GM06990 (cell line): ENCODE results near the gene TPRA1.
"Not testable (repeated sequence)": the region's sequence is repeated elsewhere in the genome, so short reads cannot be mapped to it uniquely, and the experiment has no call there.

Experiments
- DNase-seq: peaks from one replicate; pipeline ENCODE4 v3.0.0-alpha.2; 2011; ENCODE audit not compliant: insufficient read length; ENCODE audit errors: extremely low read depth
- H3K27me3 ChIP-seq: replicated peaks from 2 replicates; pipeline ENCODE4 v1.6.0; 2011; ENCODE audit warnings: low read length; ENCODE audit not compliant: control insufficient read depth, insufficient read depth
- H3K36me3 ChIP-seq: 2 replicates; pipeline ENCODE4 v1.5.1; 2011; ENCODE audit warnings: low read length; ENCODE audit not compliant: control insufficient read depth, insufficient read depth
- H3K4me3 ChIP-seq: replicated peaks from 2 replicates; pipeline ENCODE4 v1.5.1; 2011; ENCODE audit warnings: low read depth, mild to moderate bottlenecking, control low read depth, low read length
- TF ChIP-seq, protein P1 (sequence below): IDR thresholded peaks from 2 replicates; pipeline ENCODE4 v1.5.1; 2011; ENCODE audit warnings: low read length, control low read depth, mild to moderate bottlenecking, inconsistent platforms; ENCODE audit not compliant: insufficient read depth, poor library complexity, severe bottlenecking

The TPRA1 gene

GRCh38 chr3:127606981-127607595 is 16.6 kb upstream of the TPRA1 start:
- Histone ChIP-seq H3K4me3 (no peak overlapping the region), H3K27me3 (no peaks in the 10 kb centered on the region), H3K36me3 (peaks cover 47% of the 10 kb centered on the region)
- DNase-seq = no peak
- TF ChIP-seq, protein P1, sequence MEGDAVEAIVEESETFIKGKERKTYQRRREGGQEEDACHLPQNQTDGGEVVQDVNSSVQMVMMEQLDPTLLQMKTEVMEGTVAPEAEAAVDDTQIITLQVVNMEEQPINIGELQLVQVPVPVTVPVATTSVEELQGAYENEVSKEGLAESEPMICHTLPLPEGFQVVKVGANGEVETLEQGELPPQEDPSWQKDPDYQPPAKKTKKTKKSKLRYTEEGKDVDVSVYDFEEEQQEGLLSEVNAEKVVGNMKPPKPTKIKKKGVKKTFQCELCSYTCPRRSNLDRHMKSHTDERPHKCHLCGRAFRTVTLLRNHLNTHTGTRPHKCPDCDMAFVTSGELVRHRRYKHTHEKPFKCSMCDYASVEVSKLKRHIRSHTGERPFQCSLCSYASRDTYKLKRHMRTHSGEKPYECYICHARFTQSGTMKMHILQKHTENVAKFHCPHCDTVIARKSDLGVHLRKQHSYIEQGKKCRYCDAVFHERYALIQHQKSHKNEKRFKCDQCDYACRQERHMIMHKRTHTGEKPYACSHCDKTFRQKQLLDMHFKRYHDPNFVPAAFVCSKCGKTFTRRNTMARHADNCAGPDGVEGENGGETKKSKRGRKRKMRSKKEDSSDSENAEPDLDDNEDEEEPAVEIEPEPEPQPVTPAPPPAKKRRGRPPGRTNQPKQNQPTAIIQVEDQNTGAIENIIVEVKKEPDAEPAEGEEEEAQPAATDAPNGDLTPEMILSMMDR = no peak

DNA sequence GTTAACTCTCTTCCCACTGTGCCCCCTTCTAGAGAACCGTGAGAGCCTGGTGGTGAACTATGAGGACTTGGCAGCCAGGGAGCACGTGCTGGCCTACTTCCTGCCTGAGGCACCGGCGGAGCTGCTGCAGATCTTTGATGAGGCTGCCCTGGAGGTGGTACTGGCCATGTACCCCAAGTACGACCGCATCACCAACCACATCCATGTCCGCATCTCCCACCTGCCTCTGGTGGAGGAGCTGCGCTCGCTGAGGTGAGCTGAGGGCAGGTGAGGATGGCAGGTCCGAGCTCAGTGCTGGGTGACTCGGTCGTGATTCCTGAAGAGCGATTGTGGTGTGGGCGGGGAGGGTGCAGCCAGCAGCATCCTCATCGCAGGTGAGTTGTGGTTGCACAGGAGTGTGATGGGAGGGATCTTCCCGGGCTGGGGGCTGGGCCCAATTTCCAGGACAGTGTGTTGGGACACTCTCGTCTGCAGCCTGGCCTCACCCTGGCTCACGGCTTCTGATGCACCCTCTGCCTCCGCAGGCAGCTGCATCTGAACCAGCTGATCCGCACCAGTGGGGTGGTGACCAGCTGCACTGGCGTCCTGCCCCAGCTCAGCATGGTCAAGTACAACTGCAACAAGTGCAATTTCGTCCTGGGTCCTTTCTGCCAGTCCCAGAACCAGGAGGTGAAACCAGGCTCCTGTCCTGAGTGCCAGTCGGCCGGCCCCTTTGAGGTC is 15.7 kb upstream of the TPRA1 start:
- no peak overlapping the region for H3K4me3 ChIP-seq
- DNase-seq = no peak
- no peaks in the 10 kb centered on the region for H3K27me3 ChIP-seq
- peaks cover 47% of the 10 kb centered on the region for H3K36me3 ChIP-seq
- TF ChIP-seq, protein P1 = no peak

DNA sequence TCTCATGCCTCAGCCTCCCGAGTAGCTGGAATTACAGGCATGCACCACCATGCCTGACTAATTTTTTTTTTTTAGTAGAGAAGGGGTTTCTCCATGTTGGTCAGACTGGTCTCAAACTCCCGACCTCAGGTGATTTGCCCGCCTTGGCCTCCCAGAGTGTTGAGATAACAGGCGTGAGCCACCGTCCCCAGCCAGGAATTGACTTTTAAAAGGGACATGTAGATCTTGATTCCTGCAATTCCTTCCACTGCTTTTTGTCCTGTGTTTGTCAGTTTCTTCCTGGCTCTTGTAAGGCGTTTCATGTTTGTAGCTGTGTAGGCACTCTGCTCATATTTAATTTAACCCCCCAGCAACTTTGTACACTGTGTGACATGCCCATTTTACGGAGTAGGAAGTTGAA is 15.0 kb upstream of the TPRA1 start:
- H3K27me3 ChIP-seq, H3K4me3 ChIP-seq, DNase-seq: not testable (repeated sequence)
- H3K36me3 ChIP-seq = peaks cover 43% of the 10 kb centered on the region

DNA sequence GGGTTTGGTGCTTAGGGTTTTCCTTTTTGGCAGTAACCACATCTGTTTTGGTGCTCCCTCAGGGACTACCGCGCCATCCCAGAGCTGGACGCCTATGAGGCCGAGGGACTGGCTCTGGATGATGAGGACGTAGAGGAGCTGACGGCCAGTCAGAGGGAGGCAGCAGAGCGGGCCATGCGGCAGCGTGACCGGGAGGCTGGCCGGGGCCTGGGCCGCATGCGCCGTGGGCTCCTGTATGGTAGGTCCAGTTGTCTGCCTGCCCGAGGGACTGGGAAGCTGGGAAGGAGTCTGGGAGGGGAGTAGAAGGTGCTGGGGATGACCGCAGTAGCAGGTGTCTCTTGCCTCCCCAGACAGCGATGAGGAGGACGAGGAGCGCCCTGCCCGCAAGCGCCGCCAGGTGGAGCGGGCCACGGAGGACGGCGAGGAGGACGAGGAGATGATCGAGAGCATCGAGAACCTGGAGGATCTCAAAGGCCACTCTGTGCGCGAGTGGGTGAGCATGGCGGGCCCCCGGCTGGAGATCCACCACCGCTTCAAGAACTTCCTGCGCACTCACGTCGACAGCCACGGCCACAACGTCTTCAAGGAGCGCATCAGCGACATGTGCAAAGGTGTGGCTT is 14.1 kb upstream of the TPRA1 start:
- no peak for DNase-seq
- no peak overlapping the region for H3K4me3 ChIP-seq
- TF ChIP-seq, protein P1 = no peak
- H3K27me3 ChIP-seq = no peaks in the 10 kb centered on the region
- H3K36me3 ChIP-seq = peaks cover 40% of the 10 kb centered on the region

GRCh38 chr3:127604035-127604434 is 13.5 kb upstream of the TPRA1 start:
- Histone ChIP-seq H3K4me3 (no peak overlapping the region), H3K27me3 (no peaks in the 10 kb centered on the region), H3K36me3 (peaks cover 35% of the 10 kb centered on the region)
- DNase-seq = no peak
- TF ChIP-seq, protein P1 = no peak

DNA sequence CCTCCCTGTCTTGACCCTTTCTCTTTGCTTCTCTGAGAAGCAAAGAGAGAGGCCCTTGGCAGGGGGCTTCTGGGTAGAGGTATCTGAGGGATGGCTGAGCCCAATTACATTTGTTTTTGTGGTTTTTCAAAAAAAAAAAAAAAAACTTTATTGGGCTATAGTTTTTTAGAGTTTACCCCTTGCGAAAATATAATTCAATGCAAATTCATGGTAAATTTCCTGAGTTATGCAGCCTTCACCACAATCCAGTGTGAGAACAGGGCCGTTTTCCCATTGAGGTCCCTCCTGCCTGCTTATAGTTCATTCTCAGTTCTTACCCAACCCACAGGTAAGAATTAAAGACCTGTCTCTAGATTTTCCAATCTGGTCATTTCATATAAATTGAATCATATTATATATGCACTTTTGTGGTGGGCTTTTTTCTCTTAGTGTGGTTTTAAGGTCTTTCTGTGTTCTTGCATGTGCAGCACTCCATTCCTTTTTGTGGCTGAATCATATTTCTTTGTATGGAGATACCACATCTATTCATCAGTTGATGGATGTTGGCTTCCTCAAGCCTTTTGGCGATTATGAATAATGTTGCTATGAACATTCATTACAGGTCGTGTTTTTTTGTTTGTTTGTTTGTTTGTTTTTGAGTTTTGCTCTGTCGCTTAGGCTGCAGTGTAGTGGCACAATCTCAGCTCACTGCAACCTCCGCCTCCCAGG is 10.4 kb upstream of the TPRA1 start:
- DNase-seq = no peak
- Histone ChIP-seq H3K27me3 (no peaks in the 10 kb centered on the region), H3K4me3 (no peak overlapping the region), H3K36me3 (peaks cover 13% of the 10 kb centered on the region)
- TF ChIP-seq, protein P1 = no peak
